ENCODE measurements around the gene C15orf61.

Gene C15orf61

DNA sequence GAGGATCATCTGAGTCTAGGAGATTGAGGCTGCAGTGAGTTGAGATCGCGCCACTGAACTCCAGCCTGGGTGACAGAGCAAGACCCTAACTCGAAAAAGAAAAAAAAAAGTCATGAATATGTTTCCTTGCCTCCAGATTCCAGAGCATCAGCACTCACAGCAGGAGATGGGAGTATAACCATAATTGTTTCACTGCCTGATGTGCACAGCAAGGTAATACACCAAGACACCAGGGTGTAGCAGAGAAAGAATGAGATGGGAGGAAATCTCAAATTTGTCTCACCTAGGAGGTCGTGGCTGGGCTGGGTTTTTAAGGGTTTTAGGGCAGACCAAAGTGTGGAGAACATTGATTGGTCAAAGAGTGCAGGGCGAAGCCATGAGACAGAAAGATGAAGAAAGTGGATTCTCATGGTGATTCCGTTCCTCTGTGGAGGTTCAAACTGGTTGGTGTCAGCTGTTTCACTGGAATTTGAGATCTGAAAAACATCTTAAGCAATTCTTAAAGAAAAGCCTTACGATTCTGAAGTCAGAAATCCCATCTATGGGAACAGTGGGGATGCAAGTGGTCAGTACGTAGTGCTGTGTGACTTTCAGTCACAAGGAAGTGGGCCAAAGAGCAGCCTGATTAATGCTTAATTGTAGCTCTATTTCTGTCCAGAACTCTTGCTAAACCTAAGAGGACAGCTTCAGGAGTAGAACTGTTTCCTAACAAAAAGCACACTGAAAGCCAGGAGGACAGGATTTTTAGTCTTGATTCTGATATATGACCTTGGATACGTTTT is 7.8 kb upstream of the C15orf61 start:
- H3K4me3 ChIP-seq (ENCODE audit: low read depth, low read length) = no peak overlapping the region
- DNase-seq (ENCODE audit: low read depth) = no peak
- TF ChIP-seq, protein P1, sequence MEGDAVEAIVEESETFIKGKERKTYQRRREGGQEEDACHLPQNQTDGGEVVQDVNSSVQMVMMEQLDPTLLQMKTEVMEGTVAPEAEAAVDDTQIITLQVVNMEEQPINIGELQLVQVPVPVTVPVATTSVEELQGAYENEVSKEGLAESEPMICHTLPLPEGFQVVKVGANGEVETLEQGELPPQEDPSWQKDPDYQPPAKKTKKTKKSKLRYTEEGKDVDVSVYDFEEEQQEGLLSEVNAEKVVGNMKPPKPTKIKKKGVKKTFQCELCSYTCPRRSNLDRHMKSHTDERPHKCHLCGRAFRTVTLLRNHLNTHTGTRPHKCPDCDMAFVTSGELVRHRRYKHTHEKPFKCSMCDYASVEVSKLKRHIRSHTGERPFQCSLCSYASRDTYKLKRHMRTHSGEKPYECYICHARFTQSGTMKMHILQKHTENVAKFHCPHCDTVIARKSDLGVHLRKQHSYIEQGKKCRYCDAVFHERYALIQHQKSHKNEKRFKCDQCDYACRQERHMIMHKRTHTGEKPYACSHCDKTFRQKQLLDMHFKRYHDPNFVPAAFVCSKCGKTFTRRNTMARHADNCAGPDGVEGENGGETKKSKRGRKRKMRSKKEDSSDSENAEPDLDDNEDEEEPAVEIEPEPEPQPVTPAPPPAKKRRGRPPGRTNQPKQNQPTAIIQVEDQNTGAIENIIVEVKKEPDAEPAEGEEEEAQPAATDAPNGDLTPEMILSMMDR (IDR thresholded peaks at IDR 0.05; ENCODE audit: low read depth, low read length, missing control alignments) = no peak

GRCh38 chr15:67515090-67515489 is 5.8 kb upstream of the C15orf61 start:
- DNase-seq (ENCODE audit: low read depth) = no peak
- H3K4me3 ChIP-seq (ENCODE audit: low read depth, low read length) = no peak overlapping the region
- TF ChIP-seq, protein P1 (IDR thresholded peaks at IDR 0.05; ENCODE audit: low read depth, low read length, missing control alignments) = no peak

DNA sequence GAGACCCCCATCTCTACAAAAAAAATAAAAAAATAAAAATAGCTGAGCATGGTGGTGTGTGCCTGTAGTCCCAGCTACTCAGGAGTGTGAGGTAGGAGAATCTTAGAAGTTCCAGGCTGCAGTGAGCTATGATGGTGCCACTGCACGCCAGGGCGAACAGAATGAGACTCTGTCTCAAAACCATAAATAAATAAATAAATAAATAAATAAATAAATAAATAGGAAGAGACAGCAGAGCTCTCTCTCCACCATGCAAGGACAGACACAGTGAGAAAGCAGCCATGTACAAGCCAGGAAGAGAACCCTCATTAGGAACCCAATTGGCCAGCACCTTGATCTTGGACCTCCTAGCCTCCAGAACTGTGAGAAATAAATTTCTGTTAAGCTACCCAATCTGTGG is 5.4 kb upstream of the C15orf61 start:
- no peak overlapping the region for H3K4me3 ChIP-seq (ENCODE audit: low read depth, low read length)
- TF ChIP-seq, protein P1 (IDR thresholded peaks at IDR 0.05; ENCODE audit: low read depth, low read length, missing control alignments) = no peak
- DNase-seq (ENCODE audit: low read depth) = no peak

- peak overlapping the region; percentile 99 for H3K4me3 ChIP-seq (ENCODE audit: low read depth, low read length)
- no peak for DNase-seq (ENCODE audit: low read depth)
- TF ChIP-seq, protein P1 (IDR thresholded peaks at IDR 0.05; ENCODE audit: low read depth, low read length, missing control alignments) = no peak
Measured at GRCh38 chr15:67520321-67521028, 456 bp upstream of the C15orf61 start.

DNA sequence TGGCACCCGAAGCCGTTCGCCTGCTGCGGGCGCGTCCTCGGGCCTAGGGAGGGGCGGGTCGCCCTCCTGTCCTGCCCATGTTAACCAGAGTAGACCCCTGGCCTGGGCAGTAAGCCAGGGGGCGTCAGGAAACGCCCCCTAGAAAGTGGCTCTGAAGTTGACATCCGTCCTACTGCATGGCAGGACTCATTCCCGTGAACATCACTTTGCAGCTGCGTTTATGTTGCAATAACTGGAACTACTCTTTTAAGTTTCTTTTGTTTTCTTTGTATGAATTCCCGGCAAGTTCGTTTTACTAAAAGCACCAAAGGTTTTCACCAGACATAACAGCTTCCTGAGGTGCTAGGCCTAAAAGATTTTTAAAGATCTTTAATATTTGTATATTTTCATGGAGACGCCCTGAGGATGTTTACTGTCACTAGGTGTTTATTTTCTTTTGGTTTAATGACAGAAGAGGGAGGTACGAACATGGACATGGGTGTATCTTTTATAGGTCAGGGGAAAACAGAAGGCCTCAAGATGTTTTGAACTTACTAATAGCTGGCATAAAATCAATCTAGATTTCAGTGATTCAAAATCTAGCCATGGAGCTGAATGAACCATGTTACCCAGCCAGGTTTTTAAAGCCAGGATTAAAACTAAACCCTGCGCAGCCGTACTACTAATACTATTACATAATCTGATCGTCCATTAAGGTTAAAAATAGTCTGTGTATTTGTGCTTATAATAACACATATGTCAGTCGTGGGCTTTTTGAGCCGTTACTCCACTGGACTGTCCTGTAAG is 1.0 kb downstream of the C15orf61 start:
- TF ChIP-seq, protein P1 (IDR thresholded peaks at IDR 0.05; ENCODE audit: low read depth, low read length, missing control alignments) = no peak
- peak overlapping the region; percentile 99 for H3K4me3 ChIP-seq (ENCODE audit: low read depth, low read length)
- no peak for DNase-seq (ENCODE audit: low read depth)

GRCh38 chr15:67523330-67523729 is 2.4 kb downstream of the C15orf61 start:
- no peak overlapping the region; the same call in 1 of the 2 replicates for H3K4me3 ChIP-seq (ENCODE audit: low read depth, low read length)
- no peak for DNase-seq (ENCODE audit: low read depth)
- TF ChIP-seq, protein P1 (IDR thresholded peaks at IDR 0.05; ENCODE audit: low read depth, low read length, missing control alignments) = no peak
